ENCODE measurements around the gene BLACAT1. TPM values are rescaled to one million over a fixed set of nuclear protein-coding genes. Genes with fewer than 3 reads are reported as not detected.

BLACAT1 gene
- polyA plus RNA-seq, 1 donor from 2014 or later = 6.0 TPM

DNA sequence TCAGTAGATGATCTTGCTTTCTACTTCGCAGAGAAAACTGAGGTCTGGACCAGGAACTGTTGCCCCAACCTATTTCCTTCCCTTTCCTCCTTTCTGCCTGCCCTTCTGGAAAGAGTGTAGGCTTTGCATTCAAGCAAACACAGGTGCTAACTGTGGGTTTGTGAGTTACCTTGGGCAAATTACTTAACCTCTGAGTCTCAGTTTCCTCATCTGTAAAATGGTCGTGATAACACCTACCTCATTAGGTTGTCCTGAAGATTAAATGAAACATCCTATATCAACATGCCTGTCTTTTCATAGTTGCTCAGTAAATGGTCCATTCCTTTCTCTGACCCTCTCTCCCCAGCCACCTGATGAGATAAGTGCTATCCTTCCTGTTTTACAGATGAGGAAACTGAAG, 9.5 kb upstream of the BLACAT1 start:
- Histone ChIP-seq H2AFZ (ENCODE audit: low read depth, low read length) (no peak overlapping the region), H3F3A (ENCODE audit: insufficient read depth, low read length, poor library complexity, severe bottlenecking) (no peaks in the 10 kb centered on the region), H3K79me2 (replicated peaks; ENCODE audit: insufficient read depth, low read length) (no peaks in the 10 kb centered on the region), H3K27ac (ENCODE audit: low read length) (no peak overlapping the region), H3K9me3 (ENCODE audit: low read length) (no peaks in the 10 kb centered on the region), H3K4me2 (ENCODE audit: low read length) (no peak overlapping the region), H3K9me2 (ENCODE audit: insufficient read depth, low read length) (no peaks in the 10 kb centered on the region), H3K27me3 (ENCODE audit: insufficient read depth, low read depth, low read length) (no peaks in the 10 kb centered on the region), H4K20me1 (ENCODE audit: insufficient read depth) (no peaks in the 10 kb centered on the region), H3K36me3 (ENCODE audit: insufficient read depth, low read length) (no peaks in the 10 kb centered on the region), H3K9ac (ENCODE audit: low read length) (no peak overlapping the region), H3K4me3 (ENCODE audit: low read length) (no peak overlapping the region)
- TF ChIP-seq, protein P1, sequence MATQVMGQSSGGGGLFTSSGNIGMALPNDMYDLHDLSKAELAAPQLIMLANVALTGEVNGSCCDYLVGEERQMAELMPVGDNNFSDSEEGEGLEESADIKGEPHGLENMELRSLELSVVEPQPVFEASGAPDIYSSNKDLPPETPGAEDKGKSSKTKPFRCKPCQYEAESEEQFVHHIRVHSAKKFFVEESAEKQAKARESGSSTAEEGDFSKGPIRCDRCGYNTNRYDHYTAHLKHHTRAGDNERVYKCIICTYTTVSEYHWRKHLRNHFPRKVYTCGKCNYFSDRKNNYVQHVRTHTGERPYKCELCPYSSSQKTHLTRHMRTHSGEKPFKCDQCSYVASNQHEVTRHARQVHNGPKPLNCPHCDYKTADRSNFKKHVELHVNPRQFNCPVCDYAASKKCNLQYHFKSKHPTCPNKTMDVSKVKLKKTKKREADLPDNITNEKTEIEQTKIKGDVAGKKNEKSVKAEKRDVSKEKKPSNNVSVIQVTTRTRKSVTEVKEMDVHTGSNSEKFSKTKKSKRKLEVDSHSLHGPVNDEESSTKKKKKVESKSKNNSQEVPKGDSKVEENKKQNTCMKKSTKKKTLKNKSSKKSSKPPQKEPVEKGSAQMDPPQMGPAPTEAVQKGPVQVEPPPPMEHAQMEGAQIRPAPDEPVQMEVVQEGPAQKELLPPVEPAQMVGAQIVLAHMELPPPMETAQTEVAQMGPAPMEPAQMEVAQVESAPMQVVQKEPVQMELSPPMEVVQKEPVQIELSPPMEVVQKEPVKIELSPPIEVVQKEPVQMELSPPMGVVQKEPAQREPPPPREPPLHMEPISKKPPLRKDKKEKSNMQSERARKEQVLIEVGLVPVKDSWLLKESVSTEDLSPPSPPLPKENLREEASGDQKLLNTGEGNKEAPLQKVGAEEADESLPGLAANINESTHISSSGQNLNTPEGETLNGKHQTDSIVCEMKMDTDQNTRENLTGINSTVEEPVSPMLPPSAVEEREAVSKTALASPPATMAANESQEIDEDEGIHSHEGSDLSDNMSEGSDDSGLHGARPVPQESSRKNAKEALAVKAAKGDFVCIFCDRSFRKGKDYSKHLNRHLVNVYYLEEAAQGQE (IDR thresholded peaks at IDR 0.05; ENCODE audit: borderline replicate concordance) = no peak
- TF ChIP-seq SMC3 (conservative IDR thresholded peaks at IDR 0.05; ENCODE audit: poor library complexity) = no peak
- no peak for TF ChIP-seq TAF1 (IDR thresholded peaks at IDR 0.05; ENCODE audit: low read depth)
- TF ChIP-seq EP300 (conservative IDR thresholded peaks at IDR 0.05; ENCODE audit: poor library complexity, severe bottlenecking) = no peak
- no peak for TF ChIP-seq RAD21 (conservative IDR thresholded peaks at IDR 0.05)
- no peak for TF ChIP-seq MXI1 (conservative IDR thresholded peaks at IDR 0.05; ENCODE audit: poor library complexity, severe bottlenecking)
- TF ChIP-seq POLR2AphosphoS5 (IDR thresholded peaks at IDR 0.05) = no peak
- TF ChIP-seq, protein P2, sequence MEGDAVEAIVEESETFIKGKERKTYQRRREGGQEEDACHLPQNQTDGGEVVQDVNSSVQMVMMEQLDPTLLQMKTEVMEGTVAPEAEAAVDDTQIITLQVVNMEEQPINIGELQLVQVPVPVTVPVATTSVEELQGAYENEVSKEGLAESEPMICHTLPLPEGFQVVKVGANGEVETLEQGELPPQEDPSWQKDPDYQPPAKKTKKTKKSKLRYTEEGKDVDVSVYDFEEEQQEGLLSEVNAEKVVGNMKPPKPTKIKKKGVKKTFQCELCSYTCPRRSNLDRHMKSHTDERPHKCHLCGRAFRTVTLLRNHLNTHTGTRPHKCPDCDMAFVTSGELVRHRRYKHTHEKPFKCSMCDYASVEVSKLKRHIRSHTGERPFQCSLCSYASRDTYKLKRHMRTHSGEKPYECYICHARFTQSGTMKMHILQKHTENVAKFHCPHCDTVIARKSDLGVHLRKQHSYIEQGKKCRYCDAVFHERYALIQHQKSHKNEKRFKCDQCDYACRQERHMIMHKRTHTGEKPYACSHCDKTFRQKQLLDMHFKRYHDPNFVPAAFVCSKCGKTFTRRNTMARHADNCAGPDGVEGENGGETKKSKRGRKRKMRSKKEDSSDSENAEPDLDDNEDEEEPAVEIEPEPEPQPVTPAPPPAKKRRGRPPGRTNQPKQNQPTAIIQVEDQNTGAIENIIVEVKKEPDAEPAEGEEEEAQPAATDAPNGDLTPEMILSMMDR (IDR thresholded peaks at IDR 0.05; ENCODE audit: poor library complexity, severe bottlenecking) = no peak
- TF ChIP-seq EZH2 (IDR thresholded peaks at IDR 0.05; ENCODE audit: borderline replicate concordance, insufficient read depth, low read length, poor library complexity, severe bottlenecking) = no peak

DNA sequence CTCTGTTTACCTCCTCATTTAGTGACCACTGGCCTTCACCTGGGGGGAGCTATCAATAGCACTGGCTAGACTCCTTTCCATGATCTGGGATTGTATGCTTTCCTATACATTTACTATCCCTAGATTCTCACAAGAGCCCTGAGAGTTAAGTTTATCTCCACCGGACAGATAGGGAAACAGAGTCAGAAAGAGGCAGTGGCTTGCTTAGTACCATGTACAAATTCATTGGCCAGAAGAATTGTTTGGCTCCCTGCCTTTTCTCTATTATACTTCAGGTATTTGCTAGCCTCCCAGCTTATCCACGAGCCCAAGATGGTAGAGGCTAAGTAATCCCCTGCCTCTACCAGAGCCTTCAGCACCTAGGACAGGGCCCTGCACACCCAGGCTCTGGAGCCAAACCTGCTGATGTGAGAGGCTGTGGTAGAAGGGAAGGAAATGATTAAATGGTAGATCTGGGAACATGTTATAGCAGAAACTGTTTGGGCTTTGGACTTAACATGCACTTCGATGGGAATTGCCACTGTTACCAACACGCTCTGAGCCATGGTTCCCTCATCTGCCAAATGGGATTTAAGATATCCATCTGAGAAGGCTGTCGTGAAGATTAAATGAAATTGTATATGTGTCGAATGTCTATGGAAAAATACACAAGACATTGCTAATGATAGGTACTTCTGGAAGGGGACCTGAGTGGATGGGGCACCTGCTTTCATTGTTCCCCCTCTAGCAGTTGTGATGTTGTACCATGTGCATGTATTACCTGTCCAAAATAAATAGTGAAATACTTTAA, 3.1 kb upstream of the BLACAT1 start:
- Histone ChIP-seq H3K9ac (ENCODE audit: low read length) (no peak overlapping the region), H2AFZ (ENCODE audit: low read depth, low read length) (no peak overlapping the region), H3F3A (ENCODE audit: insufficient read depth, low read length, poor library complexity, severe bottlenecking) (peaks cover 4% of the 10 kb centered on the region), H3K36me3 (ENCODE audit: insufficient read depth, low read length) (peaks cover 2% of the 10 kb centered on the region), H3K27ac (ENCODE audit: low read length) (no peak overlapping the region), H3K4me2 (ENCODE audit: low read length) (no peak overlapping the region), H3K9me3 (ENCODE audit: low read length) (no peaks in the 10 kb centered on the region), H3K27me3 (ENCODE audit: insufficient read depth, low read depth, low read length) (no peaks in the 10 kb centered on the region), H3K9me2 (ENCODE audit: insufficient read depth, low read length) (no peaks in the 10 kb centered on the region), H4K20me1 (ENCODE audit: insufficient read depth) (no peaks in the 10 kb centered on the region), H3K4me3 (ENCODE audit: low read length) (no peak overlapping the region), H3K79me2 (replicated peaks; ENCODE audit: insufficient read depth, low read length) (peaks cover 32% of the 10 kb centered on the region)
- no peak for TF ChIP-seq EP300 (conservative IDR thresholded peaks at IDR 0.05; ENCODE audit: poor library complexity, severe bottlenecking)
- no peak for TF ChIP-seq TAF1 (IDR thresholded peaks at IDR 0.05; ENCODE audit: low read depth)
- TF ChIP-seq MXI1 (conservative IDR thresholded peaks at IDR 0.05; ENCODE audit: poor library complexity, severe bottlenecking) = no peak
- TF ChIP-seq, protein P1 (IDR thresholded peaks at IDR 0.05; ENCODE audit: borderline replicate concordance) = no peak
- no peak for TF ChIP-seq SMC3 (conservative IDR thresholded peaks at IDR 0.05; ENCODE audit: poor library complexity)
- TF ChIP-seq RAD21 (conservative IDR thresholded peaks at IDR 0.05) = no peak
- TF ChIP-seq POLR2AphosphoS5 (IDR thresholded peaks at IDR 0.05) = no peak
- no peak for TF ChIP-seq EZH2 (IDR thresholded peaks at IDR 0.05; ENCODE audit: borderline replicate concordance, insufficient read depth, low read length, poor library complexity, severe bottlenecking)
- TF ChIP-seq, protein P2 (IDR thresholded peaks at IDR 0.05; ENCODE audit: poor library complexity, severe bottlenecking) = no peak
